ENCODE measurements around the gene KRT16.
"Not testable (repeated sequence)": the region's sequence is repeated elsewhere in the genome, so short reads cannot be mapped to it uniquely, and the experiment has no call there.

KRT16 gene

GRCh38 chr17:41647038-41647813 lies 34.7 kb upstream of the KRT16 start:
- no peak for DNase-seq

- DNase-seq = no peak
These were observed 29.9 kb upstream of the KRT16 start for GRCh38 chr17:41642252-41643156.

GRCh38 chr17:41640596-41640995 lies 28.0 kb upstream of the KRT16 start:
- not testable (repeated sequence) for DNase-seq

GRCh38 chr17:41639492-41640473 lies 27.2 kb upstream of the KRT16 start:
- no peak for DNase-seq

GRCh38 chr17:41638941-41639340 lies 26.4 kb upstream of the KRT16 start:
- DNase-seq = no peak

- DNase-seq = no peak
These were observed 25.6 kb upstream of the KRT16 start for GRCh38 chr17:41638194-41638593.

- no peak for DNase-seq
These were observed 24.1 kb upstream of the KRT16 start for GRCh38 chr17:41636652-41637051.

- DNase-seq = no peak
These were observed 22.8 kb upstream of the KRT16 start for GRCh38 chr17:41635121-41636097.

GRCh38 chr17:41634639-41635038 lies 22.1 kb upstream of the KRT16 start:
- no peak for DNase-seq

GRCh38 chr17:41633556-41634199 lies 21.1 kb upstream of the KRT16 start:
- no peak for DNase-seq

GRCh38 chr17:41632482-41633105 lies 20.0 kb upstream of the KRT16 start:
- DNase-seq = no peak

GRCh38 chr17:41631898-41632285 lies 19.3 kb upstream of the KRT16 start:
- no peak for DNase-seq

GRCh38 chr17:41631025-41631897 lies 18.7 kb upstream of the KRT16 start:
- DNase-seq = no peak

- no peak for DNase-seq
These were observed 17.5 kb upstream of the KRT16 start for GRCh38 chr17:41629826-41630670.

- DNase-seq = no peak
These were observed 16.7 kb upstream of the KRT16 start for GRCh38 chr17:41629316-41629715.

GRCh38 chr17:41628621-41629255 lies 16.2 kb upstream of the KRT16 start:
- DNase-seq = not testable (repeated sequence)

- DNase-seq = not testable (repeated sequence)
These were observed 15.5 kb upstream of the KRT16 start for GRCh38 chr17:41628073-41628370.

Measured in activated effector memory CD4-positive, alpha-beta T cell treated with Interleukin-2 at 50 U/mL for 16 hours (primary cell).